ENCODE data around the gene ZCCHC24. TPM values are rescaled to one million over a fixed set of nuclear protein-coding genes. Genes with fewer than 3 reads are reported as not detected.
A peak's percentile ranks its signal among the peaks of the same experiment; 100 is the strongest.

Gene ZCCHC24
- total and polyA plus RNA-seq, 4 experiments from 2014 or later = 0.30 to 1.9 (median 1.2) TPM

DNA sequence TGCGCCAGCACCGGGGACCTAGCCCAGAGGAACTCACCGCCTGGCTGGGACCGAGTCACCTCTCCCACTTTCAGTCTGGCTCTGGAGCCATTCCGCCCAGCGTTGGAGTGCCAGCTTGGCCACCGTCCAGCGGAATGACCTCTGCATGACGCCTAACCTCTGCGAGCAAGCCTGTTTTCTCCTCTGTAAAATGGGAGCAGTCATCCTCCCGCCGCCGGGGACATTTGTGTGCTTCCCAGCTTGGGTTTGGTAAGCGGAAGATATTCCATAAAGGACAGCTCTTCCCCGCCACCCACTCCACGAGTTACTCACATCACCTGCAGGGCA, 1.3 kb upstream of the ZCCHC24 start:
- peaks cover 17 to 34% (median 23%) of the 10 kb centered on the region in 4 donors for H3K4me1 Mint-ChIP-seq
- no peak overlapping the region for H3K27ac ChIP-seq (ENCODE audit: low read depth, low read length)
- no peaks in the 10 kb centered on the region for H3K9me3 ChIP-seq (ENCODE audit: control insufficient read depth in 1 of 2, low read length in 2 of 2)
- no peak overlapping the region for H3K4me3 ChIP-seq (ENCODE audit: low read length in 2 of 2)
- peaks cover 21% of the 10 kb centered on the region for H3K4me1 ChIP-seq (ENCODE audit: insufficient read depth, low read length)
- H3K27me3 ChIP-seq (ENCODE audit: insufficient read depth, low read length) = no peaks in the 10 kb centered on the region
- peaks cover 0 to 2% (median 0%) of the 10 kb centered on the region in 8 donors for H3K9me3 Mint-ChIP-seq
- ChIA-PET CTCF (ENCODE audit: partially characterized antibody) (interaction anchor here (1.0 kb wide), 1 partner anchor 72 kb away, joined by 3 read pairs; no protein-coding TSS in a partner anchor), POLR2A (ENCODE audit: partially characterized antibody) (no interaction called here)
- no peaks in the 10 kb centered on the region for H3K27me3 Mint-ChIP-seq
- H3K36me3 Mint-ChIP-seq = peaks cover 0 to 2% of the 10 kb centered on the region in 2 donors
- peak overlapping the region in 6 of 7 donors; percentile 10 to 85 (median 68) for H3K27ac Mint-ChIP-seq
- DNase-seq = peak in 1 of 5 donors; percentile 34
- H3K4me3 Mint-ChIP-seq = peak overlapping the region; percentile 59 to 88 (median 75)
- intact Hi-C loops (cut with micrococcal nuclease) = loop anchor here (1.0 to 10.0 kb wide), 6 partner anchors 21 to 1412 kb away; partner anchors contain the start of gene RPS24
- no peaks in the 10 kb centered on the region for H3K36me3 ChIP-seq (ENCODE audit: insufficient read depth, low read length)

DNA sequence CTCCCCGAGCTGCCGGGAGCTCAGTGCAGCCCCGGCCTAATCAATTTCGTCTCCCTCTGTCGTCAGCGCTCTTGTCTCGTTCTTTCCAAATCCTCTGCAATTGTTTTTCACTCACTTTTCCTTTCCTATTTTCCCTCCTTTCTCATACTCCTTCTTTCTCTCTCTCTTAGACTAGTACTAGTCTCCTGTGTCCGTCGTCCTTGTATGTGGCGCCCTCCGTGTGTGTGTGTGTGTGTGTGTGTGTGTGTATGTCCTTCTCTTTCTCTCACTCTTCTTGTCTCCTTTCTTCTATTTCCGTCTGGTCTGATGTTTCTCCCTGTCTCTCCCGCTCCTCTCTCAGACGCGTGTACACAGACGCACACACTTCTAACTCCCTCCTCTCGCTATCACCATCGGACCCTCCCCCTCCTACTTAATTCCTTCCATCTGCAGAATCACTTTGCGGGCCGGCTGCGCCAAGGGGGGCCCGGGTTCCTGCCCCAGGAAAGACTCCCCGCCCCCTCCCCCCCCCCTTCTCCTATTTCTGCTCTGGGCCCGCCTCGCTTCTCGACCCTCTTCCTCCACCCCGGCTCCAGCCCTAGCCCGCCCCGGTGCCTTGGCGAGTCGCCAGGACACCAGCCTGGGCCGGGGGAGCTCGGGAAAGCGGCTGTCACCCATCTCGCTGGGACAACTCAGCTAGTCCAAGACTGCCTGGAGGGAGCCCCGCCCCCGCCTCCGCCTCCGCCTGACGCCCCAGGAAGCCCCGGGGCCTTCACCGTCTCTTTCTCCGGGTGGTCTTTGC, 743 bp upstream of the ZCCHC24 start:
- H3K9me3 Mint-ChIP-seq = peaks cover 0 to 2% (median 0%) of the 10 kb centered on the region in 8 donors
- Histone ChIP-seq H3K36me3 (ENCODE audit: insufficient read depth, low read length) (no peaks in the 10 kb centered on the region), H3K4me1 (ENCODE audit: insufficient read depth, low read length) (peaks cover 21% of the 10 kb centered on the region), H3K9me3 (ENCODE audit: control insufficient read depth in 1 of 2, low read length in 2 of 2) (no peaks in the 10 kb centered on the region), H3K27me3 (ENCODE audit: insufficient read depth, low read length) (no peaks in the 10 kb centered on the region), H3K4me3 (ENCODE audit: low read length in 2 of 2) (peak overlapping the region in 1 of 2 donors; percentile 52), H3K27ac (ENCODE audit: low read depth, low read length) (peak overlapping the region; percentile 57)
- no peaks in the 10 kb centered on the region for H3K27me3 Mint-ChIP-seq
- H3K4me3 Mint-ChIP-seq = peak overlapping the region; percentile 82 to 98 (median 86)
- peak in 4 of 5 donors; percentile 6 to 54 (median 18) for DNase-seq
- peak overlapping the region; percentile 69 to 98 (median 86) for H3K27ac Mint-ChIP-seq
- H3K36me3 Mint-ChIP-seq = peaks cover 0 to 2% of the 10 kb centered on the region in 2 donors
- peaks cover 17 to 34% (median 23%) of the 10 kb centered on the region in 4 donors for H3K4me1 Mint-ChIP-seq
- intact Hi-C loops (cut with micrococcal nuclease) = loop anchor here (1.0 to 10.0 kb wide), 8 partner anchors 21 to 1411 kb away; partner anchors contain the start of genes RPS24 and ZMIZ1
- POLR2A ChIA-PET (ENCODE audit: partially characterized antibody) = interaction anchor here (1.0 to 1.8 kb wide), 3 partner anchors 98 to 160 kb away, joined by 3 to 6 read pairs (median 3); partner anchors contain the start of gene PPIF
- CTCF ChIA-PET (ENCODE audit: partially characterized antibody) = interaction anchor here (1.0 to 1.8 kb wide), 2 partner anchors 22 to 71 kb away, joined by 3 to 6 read pairs; no protein-coding TSS in a partner anchor

DNA sequence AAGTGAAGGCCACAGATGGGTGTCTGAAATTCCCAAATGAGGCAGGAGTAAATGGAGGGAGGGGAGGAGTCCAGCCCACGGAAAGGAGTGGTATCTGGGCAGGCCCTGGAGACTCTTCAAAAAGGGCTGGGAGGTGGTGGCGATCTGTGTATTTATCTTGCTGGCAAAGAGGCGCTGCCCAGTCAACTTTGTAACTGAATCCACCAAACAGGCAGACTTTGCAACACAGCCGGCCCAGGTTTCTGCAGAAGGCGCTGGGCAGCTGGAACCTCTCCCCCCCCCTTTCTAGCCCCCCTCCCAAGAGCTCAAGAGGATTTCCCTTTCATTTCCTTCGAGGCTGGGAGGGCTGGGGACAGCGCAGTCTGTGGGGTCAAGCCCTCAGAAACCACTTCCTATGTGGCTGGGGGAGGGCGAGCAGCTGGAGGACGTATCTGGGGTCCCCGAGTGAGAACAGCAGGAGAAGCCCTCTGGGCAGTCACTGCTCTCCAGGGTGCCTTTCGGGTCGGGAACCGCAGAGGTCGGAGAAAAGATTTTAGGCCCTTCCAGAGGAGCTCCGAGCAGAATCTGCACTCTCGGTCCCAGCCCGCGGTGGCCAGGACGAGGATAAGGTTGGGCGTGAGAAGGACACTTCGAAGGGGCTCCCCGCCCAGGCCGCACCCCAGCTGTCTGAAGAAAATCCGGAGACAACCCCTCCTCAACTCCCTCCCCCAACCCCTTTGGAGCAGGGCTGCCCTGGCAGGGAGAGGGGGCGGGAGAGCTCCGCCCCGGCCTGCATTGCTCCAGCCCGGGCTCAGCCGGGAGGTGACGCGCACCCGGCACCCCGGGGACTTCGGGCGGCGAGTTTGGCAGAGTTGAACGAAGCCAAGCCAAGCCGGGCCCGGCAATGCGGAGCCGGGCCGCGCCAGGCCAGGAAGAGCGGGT, 965 bp downstream of the ZCCHC24 start:
- intact Hi-C loops (cut with micrococcal nuclease) = loop anchor here (1.0 to 10.0 kb wide), 7 partner anchors 96 to 1410 kb away; partner anchors contain the start of genes RPS24 and ZMIZ1
- peak overlapping the region in 6 of 7 donors; percentile 66 to 95 (median 88) for H3K27ac Mint-ChIP-seq
- no peaks in the 10 kb centered on the region for H3K27me3 Mint-ChIP-seq
- ChIA-PET POLR2A (ENCODE audit: partially characterized antibody) (interaction anchor here (1.1 to 2.0 kb wide), 3 partner anchors 93 to 122 kb away, joined by 3 to 7 read pairs (median 6); no protein-coding TSS in a partner anchor), CTCF (ENCODE audit: partially characterized antibody) (interaction anchor here (0.6 to 1.8 kb wide), 4 partner anchors 23 to 1142 kb away, joined by 3 to 6 read pairs (median 4); no protein-coding TSS in a partner anchor)
- peak; percentile 37 to 68 (median 48) for DNase-seq
- Histone ChIP-seq H3K27ac (ENCODE audit: low read depth, low read length) (peak overlapping the region; percentile 36), H3K4me3 (ENCODE audit: low read length in 2 of 2) (peak overlapping the region; percentile 63 to 64), H3K27me3 (ENCODE audit: insufficient read depth, low read length) (no peaks in the 10 kb centered on the region), H3K36me3 (ENCODE audit: insufficient read depth, low read length) (no peaks in the 10 kb centered on the region), H3K4me1 (ENCODE audit: insufficient read depth, low read length) (peaks cover 21% of the 10 kb centered on the region), H3K9me3 (ENCODE audit: control insufficient read depth in 1 of 2, low read length in 2 of 2) (no peaks in the 10 kb centered on the region)
- peaks cover 17 to 34% (median 23%) of the 10 kb centered on the region in 4 donors for H3K4me1 Mint-ChIP-seq
- peaks cover 0 to 2% of the 10 kb centered on the region in 2 donors for H3K36me3 Mint-ChIP-seq
- H3K4me3 Mint-ChIP-seq = peak overlapping the region; percentile 87 to 94 (median 90)
- H3K9me3 Mint-ChIP-seq = peaks cover 0 to 2% (median 0%) of the 10 kb centered on the region in 8 donors

DNA sequence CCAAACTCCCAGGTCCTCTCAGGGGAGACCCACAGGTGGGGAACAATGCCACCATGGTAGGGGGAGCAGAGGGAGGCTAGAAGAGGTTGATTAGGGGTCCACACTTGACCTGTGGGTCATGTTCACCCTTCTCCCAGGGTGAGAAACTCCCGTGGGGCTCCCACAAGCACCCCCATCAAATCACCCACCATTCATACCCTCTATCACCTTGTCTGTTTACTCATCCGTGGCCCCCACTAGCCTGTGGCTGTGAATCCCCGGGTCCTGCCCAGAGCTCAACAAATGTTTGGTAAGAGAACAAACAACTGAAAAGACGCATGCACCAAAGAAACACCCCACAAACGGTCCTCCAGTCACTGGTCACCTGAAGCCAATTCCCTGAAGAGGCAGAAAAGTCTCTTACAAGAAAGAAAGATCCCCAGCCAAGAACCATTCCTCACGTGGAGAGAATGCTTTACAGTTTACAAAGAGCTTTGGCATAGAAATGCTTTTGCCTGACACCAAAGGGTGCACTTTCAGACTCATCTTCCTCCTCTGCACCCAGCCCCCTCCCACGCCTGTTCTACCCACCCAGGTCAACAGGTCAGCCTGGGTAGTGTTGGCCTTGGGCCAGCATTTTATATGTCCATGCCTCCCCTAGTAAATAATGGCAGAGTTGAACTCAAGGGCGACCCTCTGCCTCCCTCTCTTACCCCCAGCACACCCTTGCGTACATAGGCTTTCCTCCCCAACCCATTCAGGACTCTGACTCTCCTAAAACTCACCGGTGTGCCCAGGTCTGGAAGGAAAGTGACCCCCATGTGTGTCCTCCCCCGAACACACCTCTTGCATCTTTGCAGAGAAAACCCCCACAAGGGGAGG, 1.9 kb downstream of the ZCCHC24 start:
- Histone ChIP-seq H3K4me3 (ENCODE audit: low read length in 2 of 2) (peak overlapping the region in 1 of 2 donors; percentile 63), H3K4me1 (ENCODE audit: insufficient read depth, low read length) (peaks cover 21% of the 10 kb centered on the region), H3K9me3 (ENCODE audit: control insufficient read depth in 1 of 2, low read length in 2 of 2) (no peaks in the 10 kb centered on the region), H3K27ac (ENCODE audit: low read depth, low read length) (no peak overlapping the region), H3K36me3 (ENCODE audit: insufficient read depth, low read length) (no peaks in the 10 kb centered on the region), H3K27me3 (ENCODE audit: insufficient read depth, low read length) (no peaks in the 10 kb centered on the region)
- intact Hi-C loops (cut with micrococcal nuclease) = loop anchor here (10.0 kb wide), 3 partner anchors 159 to 1409 kb away; partner anchors contain the start of gene RPS24
- peaks cover 0 to 2% (median 0%) of the 10 kb centered on the region in 8 donors for H3K9me3 Mint-ChIP-seq
- CTCF ChIA-PET (ENCODE audit: partially characterized antibody) = no interaction called here
- POLR2A ChIA-PET (ENCODE audit: partially characterized antibody) = interaction anchor here (2.0 kb wide), 1 partner anchor 95 kb away, joined by 7 read pairs; no protein-coding TSS in a partner anchor
- DNase-seq = peak in 1 of 5 donors; percentile 19
- peak overlapping the region in 6 of 7 donors; percentile 36 to 95 (median 88) for H3K27ac Mint-ChIP-seq
- peak overlapping the region; percentile 87 to 94 (median 90) for H3K4me3 Mint-ChIP-seq
- peaks cover 0 to 2% of the 10 kb centered on the region in 2 donors for H3K36me3 Mint-ChIP-seq
- H3K4me1 Mint-ChIP-seq = peaks cover 17 to 34% (median 23%) of the 10 kb centered on the region in 4 donors
- no peaks in the 10 kb centered on the region for H3K27me3 Mint-ChIP-seq

DNA sequence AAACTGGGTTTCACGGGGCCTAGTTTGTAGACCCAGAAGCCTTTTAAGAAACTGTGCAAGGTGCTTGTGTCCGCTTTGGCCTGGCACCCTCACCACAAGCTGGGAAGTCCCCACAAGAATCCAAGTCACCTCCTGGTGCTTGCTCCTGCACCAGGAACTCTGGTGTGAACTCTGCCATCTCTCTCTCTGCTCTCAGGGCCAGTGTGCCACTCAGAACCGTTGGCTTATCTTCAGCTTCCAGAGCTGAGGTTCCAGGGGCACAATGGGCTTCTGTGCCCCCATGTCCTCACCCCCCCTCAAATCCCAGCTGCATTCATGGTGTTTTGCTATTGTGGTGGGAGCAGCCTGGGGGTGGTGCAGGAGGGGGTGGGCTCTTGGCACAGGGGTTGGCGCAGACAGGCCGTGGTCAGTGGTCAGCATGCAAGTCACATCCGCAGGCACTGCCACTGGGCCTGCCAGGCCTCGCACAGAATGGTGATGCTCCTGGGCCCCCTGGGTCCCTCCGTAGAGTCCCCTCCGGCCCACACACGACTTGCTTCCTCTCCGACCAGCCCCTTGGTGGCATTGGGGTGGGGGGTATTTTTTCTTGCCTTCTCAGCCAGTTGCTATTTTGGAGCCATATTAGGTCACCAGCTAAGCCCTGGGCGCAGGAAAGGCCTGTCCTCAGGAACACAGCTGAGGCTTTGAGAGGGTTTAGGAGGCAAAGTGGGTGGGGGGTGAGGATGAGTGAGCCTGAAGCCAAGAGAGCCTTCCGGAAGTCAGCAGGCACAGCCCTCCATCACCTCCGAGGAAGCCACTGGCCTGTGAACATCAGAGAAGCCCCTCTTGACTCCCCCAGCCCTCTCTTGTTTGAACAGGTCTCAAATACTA, 3.0 kb downstream of the ZCCHC24 start:
- H3K4me1 ChIP-seq (ENCODE audit: insufficient read depth, low read length) = peaks cover 21% of the 10 kb centered on the region
- Mint-ChIP-seq H3K9me3 (peaks cover 0 to 2% (median 0%) of the 10 kb centered on the region in 8 donors), H3K4me1 (peaks cover 17 to 34% (median 23%) of the 10 kb centered on the region in 4 donors), H3K4me3 (no peak overlapping the region), H3K27me3 (no peaks in the 10 kb centered on the region), H3K36me3 (peaks cover 0 to 2% of the 10 kb centered on the region in 2 donors), H3K27ac (no peak overlapping the region)
- no peak overlapping the region for H3K4me3 ChIP-seq (ENCODE audit: low read length in 2 of 2)
- no peak for DNase-seq
- CTCF ChIA-PET (ENCODE audit: partially characterized antibody) = interaction anchor here (2.3 kb wide), 1 partner anchor 26 kb away, joined by 8 read pairs; no protein-coding TSS in a partner anchor
- no peaks in the 10 kb centered on the region for H3K9me3 ChIP-seq (ENCODE audit: control insufficient read depth in 1 of 2, low read length in 2 of 2)
- intact Hi-C loops (cut with micrococcal nuclease) = loop anchor here (10.0 kb wide), 3 partner anchors 158 to 1408 kb away; partner anchors contain the start of gene RPS24
- POLR2A ChIA-PET (ENCODE audit: partially characterized antibody) = no interaction called here
- H3K36me3 ChIP-seq (ENCODE audit: insufficient read depth, low read length) = no peaks in the 10 kb centered on the region
- H3K27me3 ChIP-seq (ENCODE audit: insufficient read depth, low read length) = no peaks in the 10 kb centered on the region
- H3K27ac ChIP-seq (ENCODE audit: low read depth, low read length) = no peak overlapping the region
